K562 (cell line): ENCODE results near the gene SORCS2.

ENCODE experiments used
- CTCF ChIP-seq, 3 experiments: IDR thresholded peaks in 2 of 3; conservative IDR thresholded peaks in 1 of 3; 2 replicates each; pipeline ENCODE4 v1.5.1; 2011 to 2012; ENCODE audit warnings: low read length in 3 of 3, mild to moderate bottlenecking in 3 of 3, control low read depth in 2 of 3, improper control_type of control experiment in 1 of 3, inconsistent platforms in 1 of 3, low read depth in 1 of 3, mixed read lengths in 1 of 3, moderate library complexity in 1 of 3; ENCODE audit not compliant: insufficient read depth in 2 of 3
- ELK1 ChIP-seq: sonication (generic); formaldehyde crosslinking; IDR thresholded peaks from 2 replicates; pipeline ENCODE4 v1.8.1; 2022; ENCODE audit warnings: missing genetic modification reagents
- HBP1 ChIP-seq: fragments of 450-650 bp; formaldehyde crosslinking; IDR thresholded peaks from 2 replicates; pipeline ENCODE4 v1.4.0; 2022; ENCODE audit warnings: missing genetic modification characterization
- MITF ChIP-seq: IDR thresholded peaks from 2 replicates; pipeline ENCODE4 v1.6.1; 2014; ENCODE audit warnings: antibody characterized with exemption
- MLLT1 ChIP-seq, 2 experiments: fragments of 450-650 bp; IDR thresholded peaks; 2 replicates each; pipeline ENCODE4 v1.6.1; 2016

GRCh38 chr4:7556558-7556957 lies 364.2 kb downstream of the SORCS2 start:
- TF ChIP-seq CTCF (IDR thresholded peaks at IDR 0.05 in 2 of 3, conservative IDR thresholded peaks at IDR 0.05 in 1 of 3; ENCODE audit: insufficient read depth in 2 of 3, low read depth in 1 of 3, low read length in 3 of 3) (no peak), MITF (no peak), MLLT1 (IDR thresholded peaks at IDR 0.05) (no peak), ELK1 (CRISPR knock-in tag) (no peak), HBP1 (CRISPR knock-in tag) (no peak)
